Astrocyte (in vitro differentiated cells and primary cell): Measurements from ENCODE around the gene MYBPC1. TPM values are rescaled to one million over a fixed set of nuclear protein-coding genes. Genes with fewer than 3 reads are reported as not detected.

Experiments used
- DNase-seq: peaks from one replicate; pipeline ENCODE4 v3.0.0-alpha.2; 2010; ENCODE audit warnings: low read depth
- FAIRE-seq: peaks from 2 replicates; lab custom pipeline; 2011; peaks lifted over from hg19 to GRCh38; lab: Jason Lieb, UNC
- H2AFZ ChIP-seq: 2 replicates; pipeline ENCODE4 v1.6.0; 2012; ENCODE audit warnings: low read depth, low read length, inconsistent platforms
- H3K27ac ChIP-seq: 2 replicates; pipeline ENCODE4 v1.5.1; 2011; ENCODE audit warnings: low read depth, low read length, inconsistent platforms
- H3K27me3 ChIP-seq: 2 replicates; pipeline ENCODE4 v1.6.0; 2011; ENCODE audit warnings: low read length, inconsistent platforms; ENCODE audit not compliant: insufficient read depth
- H3K36me3 ChIP-seq: 2 replicates; pipeline ENCODE4 v1.5.1; 2011; ENCODE audit warnings: low read length, inconsistent platforms; ENCODE audit not compliant: insufficient read depth
- H3K4me1 ChIP-seq: 2 replicates; pipeline ENCODE4 v1.5.1; 2011; ENCODE audit warnings: low read length, inconsistent platforms; ENCODE audit not compliant: insufficient read depth
- H3K4me2 ChIP-seq: 2 replicates; pipeline ENCODE4 v1.6.0; 2012; ENCODE audit warnings: low read length, inconsistent platforms
- H3K4me3 ChIP-seq: 2 replicates; pipeline ENCODE4 v1.5.1; 2011; ENCODE audit warnings: low read depth, mild to moderate bottlenecking, low read length, inconsistent platforms; ENCODE audit not compliant: insufficient read depth
- H3K79me2 ChIP-seq: 2 replicates; pipeline ENCODE4 v1.6.0; 2012; ENCODE audit warnings: mild to moderate bottlenecking, low read length, inconsistent platforms; ENCODE audit not compliant: insufficient read depth
- H3K9ac ChIP-seq: 2 replicates; pipeline ENCODE4 v1.6.0; 2012; ENCODE audit warnings: mild to moderate bottlenecking, low read length, inconsistent platforms
- H3K9me3 ChIP-seq: 2 replicates; pipeline ENCODE4 v1.5.1; 2012; ENCODE audit warnings: low read depth, mild to moderate bottlenecking, low read length, inconsistent platforms; ENCODE audit not compliant: insufficient read depth
- H4K20me1 ChIP-seq: 2 replicates; pipeline ENCODE4 v1.6.0; 2012; ENCODE audit warnings: low read length, inconsistent platforms; ENCODE audit not compliant: insufficient read depth
- H3K27ac Mint-ChIP-seq: one replicate; pipeline ENCODE4 v1.8.0; 2021; ENCODE audit warnings: mild to moderate bottlenecking, mixed read lengths; ENCODE audit not compliant: unreplicated experiment
- H3K27me3 Mint-ChIP-seq: one replicate; pipeline ENCODE4 v1.8.0; 2021; ENCODE audit warnings: low read depth, mixed read lengths; ENCODE audit not compliant: unreplicated experiment
- H3K36me3 Mint-ChIP-seq: one replicate; pipeline ENCODE4 v1.8.0; 2021; ENCODE audit warnings: low read depth, mixed read lengths; ENCODE audit not compliant: unreplicated experiment
- H3K4me1 Mint-ChIP-seq: one replicate; pipeline ENCODE4 v1.8.0; 2021; ENCODE audit warnings: low read depth, mixed read lengths; ENCODE audit not compliant: unreplicated experiment
- H3K4me3 Mint-ChIP-seq: one replicate; pipeline ENCODE4 v1.8.0; 2021; ENCODE audit warnings: mild to moderate bottlenecking, moderate library complexity, mixed read lengths; ENCODE audit not compliant: unreplicated experiment
- H3K9me3 Mint-ChIP-seq: one replicate; pipeline ENCODE4 v1.8.0; 2021; ENCODE audit warnings: mild to moderate bottlenecking, mixed read lengths; ENCODE audit not compliant: unreplicated experiment
- EZH2 ChIP-seq: IDR thresholded peaks from 2 replicates; pipeline ENCODE4 v1.6.1; 2012; ENCODE audit warnings: mild to moderate bottlenecking, low read length, inconsistent platforms; ENCODE audit not compliant: insufficient read depth
- total RNA-seq: library from RNA; stranded (reverse); gene quantifications from 2 replicates; pipeline ENCODE4 v1.2.1, GENCODE V29; 2021
- TF ChIP-seq, protein P1 (sequence below): IDR thresholded peaks from 2 replicates; pipeline ENCODE4 v1.5.1; 2011; ENCODE audit warnings: low read depth, mild to moderate bottlenecking, inconsistent platforms, low read length, moderate library complexity; ENCODE audit not compliant: insufficient read depth

Gene MYBPC1
- total RNA-seq, 1 donor from 2014 or later, result not detected

DNA sequence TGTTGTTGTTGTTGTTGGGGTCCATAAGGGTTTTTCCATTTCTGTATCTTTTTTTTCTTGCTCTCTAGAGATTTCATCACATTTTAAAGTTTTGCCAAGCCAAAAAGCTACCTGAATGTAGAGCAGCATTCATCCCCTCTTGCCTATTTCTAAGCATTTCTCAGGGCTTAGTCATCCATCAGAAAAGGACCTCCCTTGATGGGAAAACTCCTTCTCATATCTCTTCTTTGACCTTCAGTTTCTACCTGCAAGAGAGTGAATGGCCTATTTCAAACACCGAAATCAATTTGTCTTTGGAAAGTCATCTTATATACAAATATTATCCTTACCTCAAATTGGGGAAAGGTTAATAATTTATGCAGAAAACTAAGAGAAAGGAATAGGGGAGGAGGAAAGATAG is 4.5 kb downstream of the MYBPC1 start:
- Mint-ChIP-seq H3K36me3 (no peaks in the 10 kb centered on the region), H3K4me1 (peaks cover 14% of the 10 kb centered on the region), H3K27me3 (no peaks in the 10 kb centered on the region), H3K27ac (no peak overlapping the region), H3K9me3 (no peaks in the 10 kb centered on the region), H3K4me3 (no peak overlapping the region)
- Histone ChIP-seq H3K4me1 (no peaks in the 10 kb centered on the region), H4K20me1 (no peaks in the 10 kb centered on the region), H3K27ac (no peak overlapping the region), H3K9ac (no peak overlapping the region), H3K27me3 (no peaks in the 10 kb centered on the region), H3K4me3 (no peak overlapping the region), H3K9me3 (no peaks in the 10 kb centered on the region), H3K36me3 (no peaks in the 10 kb centered on the region), H3K79me2 (no peaks in the 10 kb centered on the region), H3K4me2 (no peak overlapping the region), H2AFZ (no peak overlapping the region)
- FAIRE-seq, result no peak
- no peak for DNase-seq
- TF ChIP-seq EZH2, result no peak

DNA sequence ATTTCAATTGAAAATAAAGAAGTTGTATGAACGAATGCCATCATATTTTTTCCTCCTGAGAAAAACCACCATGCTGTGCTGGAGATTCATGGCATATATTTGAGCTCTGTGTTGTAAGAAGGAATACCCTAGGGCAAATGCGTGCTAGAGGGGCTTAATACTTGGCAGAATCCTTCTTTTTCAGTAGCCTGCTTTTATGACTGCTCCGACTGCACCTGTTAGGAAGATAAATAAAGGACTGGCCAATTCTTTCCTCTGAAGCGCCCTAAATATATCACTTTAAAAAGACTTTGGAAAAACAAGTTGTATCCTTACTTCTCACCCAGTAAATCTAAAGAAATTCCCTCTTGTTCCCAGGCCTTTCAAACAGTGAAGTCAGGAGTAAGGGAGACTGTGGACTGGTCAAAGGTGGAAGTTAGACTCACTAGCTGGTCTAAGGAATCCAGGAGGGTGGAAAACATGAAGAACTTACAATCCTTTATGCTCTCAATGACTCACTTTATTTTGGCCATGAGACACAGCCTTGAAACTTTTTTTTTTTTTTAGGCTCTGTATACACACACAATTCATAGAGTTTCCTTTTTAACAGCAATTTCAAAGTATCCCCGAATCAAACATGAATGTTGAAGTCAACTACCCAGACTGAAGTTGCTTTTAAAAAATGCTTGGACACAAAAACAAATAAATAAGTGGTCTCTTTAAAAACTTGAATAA is 5.2 kb downstream of the MYBPC1 start:
- Histone ChIP-seq H3K9me3 (no peaks in the 10 kb centered on the region), H4K20me1 (no peaks in the 10 kb centered on the region), H3K4me3 (no peak overlapping the region), H3K4me2 (no peak overlapping the region), H3K79me2 (no peaks in the 10 kb centered on the region), H3K36me3 (no peaks in the 10 kb centered on the region), H2AFZ (no peak overlapping the region), H3K27ac (no peak overlapping the region), H3K27me3 (no peaks in the 10 kb centered on the region), H3K4me1 (no peaks in the 10 kb centered on the region), H3K9ac (no peak overlapping the region)
- Mint-ChIP-seq H3K4me1 (peaks cover 14% of the 10 kb centered on the region), H3K4me3 (no peak overlapping the region), H3K36me3 (no peaks in the 10 kb centered on the region), H3K9me3 (no peaks in the 10 kb centered on the region), H3K27me3 (no peaks in the 10 kb centered on the region), H3K27ac (peak overlapping the region; percentile 45)
- DNase-seq (no peak), FAIRE-seq (no peak)
- no peak for TF ChIP-seq EZH2
- TF ChIP-seq, protein P1, sequence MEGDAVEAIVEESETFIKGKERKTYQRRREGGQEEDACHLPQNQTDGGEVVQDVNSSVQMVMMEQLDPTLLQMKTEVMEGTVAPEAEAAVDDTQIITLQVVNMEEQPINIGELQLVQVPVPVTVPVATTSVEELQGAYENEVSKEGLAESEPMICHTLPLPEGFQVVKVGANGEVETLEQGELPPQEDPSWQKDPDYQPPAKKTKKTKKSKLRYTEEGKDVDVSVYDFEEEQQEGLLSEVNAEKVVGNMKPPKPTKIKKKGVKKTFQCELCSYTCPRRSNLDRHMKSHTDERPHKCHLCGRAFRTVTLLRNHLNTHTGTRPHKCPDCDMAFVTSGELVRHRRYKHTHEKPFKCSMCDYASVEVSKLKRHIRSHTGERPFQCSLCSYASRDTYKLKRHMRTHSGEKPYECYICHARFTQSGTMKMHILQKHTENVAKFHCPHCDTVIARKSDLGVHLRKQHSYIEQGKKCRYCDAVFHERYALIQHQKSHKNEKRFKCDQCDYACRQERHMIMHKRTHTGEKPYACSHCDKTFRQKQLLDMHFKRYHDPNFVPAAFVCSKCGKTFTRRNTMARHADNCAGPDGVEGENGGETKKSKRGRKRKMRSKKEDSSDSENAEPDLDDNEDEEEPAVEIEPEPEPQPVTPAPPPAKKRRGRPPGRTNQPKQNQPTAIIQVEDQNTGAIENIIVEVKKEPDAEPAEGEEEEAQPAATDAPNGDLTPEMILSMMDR, result no peak

DNA sequence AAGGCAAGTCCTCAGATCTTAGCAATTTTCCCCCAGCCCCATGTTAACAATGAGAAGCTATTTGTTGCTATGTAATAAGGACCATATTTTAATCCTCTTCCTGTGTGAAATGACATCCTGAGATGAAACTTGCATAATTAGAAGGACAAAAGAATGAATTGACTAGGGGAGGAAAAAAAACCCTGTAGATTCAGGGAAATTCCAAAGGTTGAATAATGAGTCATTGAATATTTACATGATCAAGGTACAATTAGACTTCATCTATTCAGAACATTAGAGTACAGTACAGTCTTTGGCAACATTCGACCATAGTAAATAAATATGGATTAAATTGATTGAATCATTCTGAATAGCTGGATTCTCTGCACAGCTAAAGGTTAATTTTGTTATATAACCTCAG is 9.4 kb downstream of the MYBPC1 start:
- H3K9ac ChIP-seq, result no peak overlapping the region
- no peak overlapping the region for H3K27ac ChIP-seq
- no peak overlapping the region for H3K4me2 ChIP-seq
- no peak overlapping the region for H3K4me3 ChIP-seq
- H3K9me3 Mint-ChIP-seq, result no peaks in the 10 kb centered on the region
- no peak overlapping the region for H3K27ac Mint-ChIP-seq
- no peaks in the 10 kb centered on the region for H3K36me3 ChIP-seq
- H3K4me1 ChIP-seq, result no peaks in the 10 kb centered on the region
- no peaks in the 10 kb centered on the region for H3K27me3 Mint-ChIP-seq
- no peaks in the 10 kb centered on the region for H3K79me2 ChIP-seq
- peaks cover 12% of the 10 kb centered on the region for H3K4me1 Mint-ChIP-seq
- no peaks in the 10 kb centered on the region for H4K20me1 ChIP-seq
- no peaks in the 10 kb centered on the region for H3K27me3 ChIP-seq
- H2AFZ ChIP-seq, result no peak overlapping the region
- no peaks in the 10 kb centered on the region for H3K36me3 Mint-ChIP-seq
- FAIRE-seq (no peak), DNase-seq (no peak)
- H3K4me3 Mint-ChIP-seq, result no peak overlapping the region
- no peak for TF ChIP-seq EZH2
- TF ChIP-seq, protein P1, result no peak
- no peaks in the 10 kb centered on the region for H3K9me3 ChIP-seq
